Cardiac fibroblast (primary cell): ENCODE data around the gene RIC1.
A peak's percentile ranks its signal among the peaks of the same experiment; 100 is the strongest.

ENCODE experiments used
- DNase-seq, 2 donors: peaks; one replicate each; pipeline versions ENCODE4 v3.0.0 to v3.0.0-alpha.2; 2010; ENCODE audit warnings: low read depth in 2 of 2
- H3K4me3 ChIP-seq, 2 donors: replicated peaks in 1 of 2; 1 replicate in 1 of 2; 2 replicates in 1 of 2; pipeline ENCODE4 v1.5.1; 2011; ENCODE audit warnings: low read depth in 2 of 2, low read length in 2 of 2, mild to moderate bottlenecking in 2 of 2, moderate library complexity in 1 of 2
- CTCF ChIP-seq: IDR thresholded peaks from one replicate; pipeline ENCODE4 v1.5.1; 2011; ENCODE audit warnings: low read depth, mild to moderate bottlenecking, low read length, inconsistent platforms

The RIC1 gene

GRCh38 chr9:5813824-5814223 lies 184.9 kb downstream of the RIC1 start:
- DNase-seq: no peak
- no peak for TF ChIP-seq CTCF
- H3K4me3 ChIP-seq: no peak overlapping the region

- no peak for DNase-seq
- H3K4me3 ChIP-seq: no peak overlapping the region
- TF ChIP-seq CTCF: no peak
Measured at GRCh38 chr9:5815461-5815860, 186.6 kb downstream of the RIC1 start.

- peak; percentile 19 to 80 for DNase-seq
- TF ChIP-seq CTCF: no peak
- H3K4me3 ChIP-seq: no peak overlapping the region
Measured at GRCh38 chr9:5817862-5818261, 189.0 kb downstream of the RIC1 start.

- DNase-seq: no peak
- TF ChIP-seq CTCF: no peak
- no peak overlapping the region for H3K4me3 ChIP-seq
Measured at GRCh38 chr9:5818424-5819142, 189.7 kb downstream of the RIC1 start.

GRCh38 chr9:5819174-5819573 lies 190.3 kb downstream of the RIC1 start:
- no peak for TF ChIP-seq CTCF
- DNase-seq: no peak
- no peak overlapping the region for H3K4me3 ChIP-seq

- DNase-seq: no peak
- no peak for TF ChIP-seq CTCF
- H3K4me3 ChIP-seq: no peak overlapping the region
Measured at GRCh38 chr9:5820425-5820824, 191.5 kb downstream of the RIC1 start.

- no peak overlapping the region for H3K4me3 ChIP-seq
- no peak for TF ChIP-seq CTCF
- DNase-seq: no peak
Measured at GRCh38 chr9:5825223-5825622, 196.3 kb downstream of the RIC1 start.
